CD14-positive monocyte (primary cell): ENCODE data around the gene ICAM5. TPM values are rescaled to one million over a fixed set of nuclear protein-coding genes. Genes with fewer than 3 reads are reported as not detected.

Source experiments
- DNase-seq, 3 donors: peaks; one replicate each; pipeline ENCODE4 v3.0.0-alpha.2; 2011 to 2022
- H2AFZ ChIP-seq: 2 replicates; pipeline ENCODE4 v1.6.0; 2012; ENCODE audit warnings: mild to moderate bottlenecking, low read depth, low read length, inconsistent platforms; ENCODE audit not compliant: insufficient read depth, poor library complexity, severe bottlenecking
- H3K27ac ChIP-seq, 2 donors: 1 replicate in 1 of 2; 2 replicates in 1 of 2; pipeline ENCODE4 v1.5.1; 2012 to 2013; ENCODE audit warnings: low read length in 2 of 2, control low read depth in 1 of 2, inconsistent platforms in 1 of 2, low read depth in 1 of 2, mild to moderate bottlenecking in 1 of 2
- H3K27me3 ChIP-seq, 2 donors: one replicate each; pipeline versions ENCODE4 v1.6.0 to v1.6.1; 2011 to 2013; ENCODE audit warnings: low read length in 2 of 2; ENCODE audit not compliant: control insufficient read depth in 2 of 2, insufficient read depth in 2 of 2
- H3K36me3 ChIP-seq, 2 donors: replicated peaks in 1 of 2; 1 replicate in 1 of 2; 2 replicates in 1 of 2; pipeline versions ENCODE4 v1.5.1 to v1.6.1; 2012 to 2013; ENCODE audit warnings: low read length in 2 of 2, control low read depth in 1 of 2, inconsistent platforms in 1 of 2, mild to moderate bottlenecking in 1 of 2; ENCODE audit not compliant: insufficient read depth in 2 of 2, control insufficient read depth in 1 of 2
- H3K4me1 ChIP-seq, 2 donors: 1 replicate in 1 of 2; 2 replicates in 1 of 2; pipeline versions ENCODE4 v1.5.1 to v1.6.1; 2012 to 2013; ENCODE audit warnings: low read length in 2 of 2, control low read depth in 1 of 2, inconsistent platforms in 1 of 2, mild to moderate bottlenecking in 1 of 2, moderate library complexity in 1 of 2; ENCODE audit not compliant: insufficient read depth in 2 of 2, control insufficient read depth in 1 of 2
- H3K4me2 ChIP-seq: replicated peaks from 2 replicates; pipeline ENCODE3; 2012; ENCODE audit warnings: low read length, moderate library complexity, mild to moderate bottlenecking; ENCODE audit not compliant: poor library complexity, severe bottlenecking; ENCODE audit errors: extremely low read depth
- H3K4me3 ChIP-seq, 3 experiments: fragments of 200-600 bp in 1 of 3; sonication (generic) in 1 of 3; replicated peaks in 1 of 3; 1 replicate in 2 of 3; 2 replicates in 1 of 3; pipeline ENCODE4 v1.5.1; 2011 to 2013; ENCODE audit warnings: low read length in 3 of 3, mild to moderate bottlenecking in 3 of 3, control low read depth in 2 of 3, low read depth in 2 of 3, inconsistent platforms in 1 of 3, moderate library complexity in 1 of 3
- H3K79me2 ChIP-seq: 2 replicates; pipeline ENCODE4 v1.6.0; 2012; ENCODE audit warnings: mild to moderate bottlenecking, control low read depth, inconsistent platforms, low read length, moderate library complexity; ENCODE audit not compliant: insufficient read depth
- H3K9ac ChIP-seq: 2 replicates; pipeline ENCODE4 v1.6.0; 2017; ENCODE audit warnings: low read length, mild to moderate bottlenecking; ENCODE audit not compliant: insufficient read depth, poor library complexity, severe bottlenecking
- H3K9me3 ChIP-seq, 2 donors: replicated peaks in 1 of 2; 1 replicate in 1 of 2; 2 replicates in 1 of 2; pipeline versions ENCODE4 v1.5.1 to v1.6.1; 2012 to 2013; ENCODE audit warnings: low read length in 2 of 2, control low read depth in 1 of 2; ENCODE audit not compliant: control insufficient read depth in 1 of 2, insufficient read depth in 1 of 2
- H4K20me1 ChIP-seq: 2 replicates; pipeline ENCODE4 v1.6.0; 2012; ENCODE audit warnings: mild to moderate bottlenecking, low read length, control low read depth, moderate library complexity; ENCODE audit not compliant: insufficient read depth
- H3K27ac Mint-ChIP-seq, 7 donors: one replicate each; pipeline ENCODE4 v1.8.0; 2020; ENCODE audit warnings: mild to moderate bottlenecking in 7 of 7, mixed read lengths in 7 of 7, moderate library complexity in 6 of 7, inconsistent platforms in 2 of 7
- H3K27me3 Mint-ChIP-seq, 3 donors: one replicate each; pipeline ENCODE4 v1.8.0; 2021 to 2022; ENCODE audit warnings: low read depth in 3 of 3, mild to moderate bottlenecking in 3 of 3, mixed read lengths in 3 of 3, moderate library complexity in 3 of 3, inconsistent platforms in 1 of 3
- H3K36me3 Mint-ChIP-seq, 2 donors: one replicate each; pipeline ENCODE4 v1.8.0; 2020; ENCODE audit warnings: mixed read lengths in 2 of 2, inconsistent platforms in 1 of 2, mild to moderate bottlenecking in 1 of 2
- H3K4me1 Mint-ChIP-seq: one replicate; pipeline ENCODE4 v1.8.0; 2020; ENCODE audit warnings: mild to moderate bottlenecking, mixed read lengths
- H3K4me3 Mint-ChIP-seq, 2 donors: one replicate each; pipeline ENCODE4 v1.8.0; 2020; ENCODE audit warnings: mild to moderate bottlenecking in 2 of 2, mixed read lengths in 2 of 2, moderate library complexity in 1 of 2
- H3K9me3 Mint-ChIP-seq, 7 donors: one replicate each; pipeline ENCODE4 v1.8.0; 2020 to 2022; ENCODE audit warnings: mixed read lengths in 7 of 7, mild to moderate bottlenecking in 6 of 7, moderate library complexity in 6 of 7, inconsistent platforms in 2 of 7
- CTCF ChIP-seq: fragments of 200-600 bp; IDR thresholded peaks from one replicate; pipeline ENCODE4 v1.8.0; 2022; ENCODE audit warnings: antibody characterized with exemption, mild to moderate bottlenecking
- WGBS: methylation state at CpG from one replicate; pipeline ENCODE4 v1.1.5; 2013; ENCODE audit warnings: missing lambda C conversion rate; ENCODE audit not compliant: insufficient coverage; 5-methylcytosine and 5-hydroxymethylcytosine counted together
- intact Hi-C, 2 donors: fragments of 100-400 bp; cut with micrococcal nuclease; formaldehyde crosslinking; loops; one replicate each; pipeline versions ENCODE4 v1.15.0 to v1.15.1; 2023
- polyA plus RNA-seq, 3 donors: library from polyadenylated mRNA; depleted of rRNA in 1 of 3; unstranded in 2 of 3; stranded (reverse) in 1 of 3; fragments of 300-500 nt in 2 of 3; fragments of >200 nt in 1 of 3; fragmentation: Illumina TruSeq in 2 of 3; gene quantifications; 1 replicate in 2 of 3; 2 replicates in 1 of 3; pipeline ENCODE4 v1.2.3, GENCODE V29; 2012 to 2021

Gene ICAM5
- polyA plus RNA-seq, 3 donors: 0.21 to 2.1 TPM; not detected in 1

GRCh38 chr19:10321874-10322835 is 32.4 kb downstream of the ICAM5 start:
- Histone ChIP-seq H3K4me2 (no peak overlapping the region), H3K27ac (no peak overlapping the region), H2AFZ (no peak overlapping the region), H3K4me3 (no peak overlapping the region), H3K27me3 (no peaks in the 10 kb centered on the region), H3K4me1 (no peaks in the 10 kb centered on the region), H3K36me3 (peaks cover 90 to 97% of the 10 kb centered on the region in 2 donors), H3K9me3 (no peaks in the 10 kb centered on the region), H3K9ac (no peak overlapping the region), H3K79me2 (peaks cover 4% of the 10 kb centered on the region), H4K20me1 (peaks cover 20% of the 10 kb centered on the region)
- Mint-ChIP-seq H3K36me3 (peaks cover 58 to 90% of the 10 kb centered on the region in 2 donors), H3K27ac (peak overlapping the region in 1 of 7 donors; percentile 68), H3K9me3 (no peaks in the 10 kb centered on the region), H3K4me1 (no peaks in the 10 kb centered on the region), H3K27me3 (peaks cover 0 to 2% (median 0%) of the 10 kb centered on the region in 3 donors), H3K4me3 (no peak overlapping the region)
- no peak for TF ChIP-seq CTCF
- intact Hi-C loops: no loop called here
- 100% methylated on average over 10 of the region's 19 CpGs for WGBS
- DNase-seq: no peak

- Histone ChIP-seq H4K20me1 (peaks cover 52% of the 10 kb centered on the region), H3K79me2 (peaks cover 40% of the 10 kb centered on the region), H3K9ac (no peak overlapping the region), H3K27me3 (no peaks in the 10 kb centered on the region), H3K27ac (no peak overlapping the region), H3K4me2 (no peak overlapping the region), H3K4me1 (no peaks in the 10 kb centered on the region), H3K36me3 (peaks cover 96 to 99% of the 10 kb centered on the region in 2 donors), H3K9me3 (no peaks in the 10 kb centered on the region), H3K4me3 (no peak overlapping the region), H2AFZ (no peak overlapping the region)
- Mint-ChIP-seq H3K4me3 (no peak overlapping the region), H3K9me3 (no peaks in the 10 kb centered on the region), H3K27ac (no peak overlapping the region), H3K4me1 (no peaks in the 10 kb centered on the region), H3K36me3 (peaks cover 66 to 95% of the 10 kb centered on the region in 2 donors), H3K27me3 (peaks cover 0 to 2% (median 1%) of the 10 kb centered on the region in 3 donors)
- WGBS: 100% methylated on average over 3 of the region's 8 CpGs
- no peak for TF ChIP-seq CTCF
- DNase-seq: no peak
- intact Hi-C loops: no loop called here
Observed at GRCh38 chr19:10325732-10326131, 36.0 kb downstream of the ICAM5 start.
